Breast epithelium (tissue), 3 donors: ENCODE results near the gene FAM168A.

Experiments
- POLR2AphosphoS5 ChIP-seq, 3 donors: sonication (generic); formaldehyde crosslinking; IDR thresholded peaks; one replicate each; pipeline ENCODE4 v1.6.1; 2017; ENCODE audit warnings: antibody characterized with exemption in 3 of 3
- TF ChIP-seq, protein P1 (sequence below), 3 donors: fragments of 450-650 bp; IDR thresholded peaks; one replicate each; pipeline ENCODE4 v1.5.1; 2016 to 2017; ENCODE audit warnings: antibody characterized with exemption in 3 of 3, mild to moderate bottlenecking in 3 of 3, moderate library complexity in 3 of 3

GRCh38 chr11:73464347-73464746 is 133.6 kb downstream of the FAM168A start:
- TF ChIP-seq, protein P1, sequence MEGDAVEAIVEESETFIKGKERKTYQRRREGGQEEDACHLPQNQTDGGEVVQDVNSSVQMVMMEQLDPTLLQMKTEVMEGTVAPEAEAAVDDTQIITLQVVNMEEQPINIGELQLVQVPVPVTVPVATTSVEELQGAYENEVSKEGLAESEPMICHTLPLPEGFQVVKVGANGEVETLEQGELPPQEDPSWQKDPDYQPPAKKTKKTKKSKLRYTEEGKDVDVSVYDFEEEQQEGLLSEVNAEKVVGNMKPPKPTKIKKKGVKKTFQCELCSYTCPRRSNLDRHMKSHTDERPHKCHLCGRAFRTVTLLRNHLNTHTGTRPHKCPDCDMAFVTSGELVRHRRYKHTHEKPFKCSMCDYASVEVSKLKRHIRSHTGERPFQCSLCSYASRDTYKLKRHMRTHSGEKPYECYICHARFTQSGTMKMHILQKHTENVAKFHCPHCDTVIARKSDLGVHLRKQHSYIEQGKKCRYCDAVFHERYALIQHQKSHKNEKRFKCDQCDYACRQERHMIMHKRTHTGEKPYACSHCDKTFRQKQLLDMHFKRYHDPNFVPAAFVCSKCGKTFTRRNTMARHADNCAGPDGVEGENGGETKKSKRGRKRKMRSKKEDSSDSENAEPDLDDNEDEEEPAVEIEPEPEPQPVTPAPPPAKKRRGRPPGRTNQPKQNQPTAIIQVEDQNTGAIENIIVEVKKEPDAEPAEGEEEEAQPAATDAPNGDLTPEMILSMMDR (IDR thresholded peaks at IDR 0.05), result no peak
- no peak for TF ChIP-seq POLR2AphosphoS5 (IDR thresholded peaks at IDR 0.05)
